H1 (cell line): ENCODE results near the gene AWAT2. TPM values are rescaled to one million over a fixed set of nuclear protein-coding genes. Genes with fewer than 3 reads are reported as not detected.

Experiments used
- CTCF ChIA-PET: fragments of 300-600 bp; sonication (Branson Sonifier 250); formaldehyde crosslinking; loops from one replicate; lab custom pipeline; 2021; ENCODE audit not compliant: partially characterized antibody; lab: Charles Lee
- POLR2A ChIA-PET: fragments of 300-600 bp; sonication (Branson Sonifier 250); formaldehyde crosslinking; loops from one replicate; lab custom pipeline; 2021; ENCODE audit warnings: inconsistent platforms; ENCODE audit not compliant: partially characterized antibody; lab: Charles Lee
- DNase-seq, 2 experiments: peaks; one replicate each; pipeline versions ENCODE4 v3.0.0 to v3.0.0-alpha.2; 2010 to 2022; ENCODE audit warnings: low spot score in 2 of 2, low read depth in 1 of 2, mixed read lengths in 1 of 2
- FAIRE-seq: peaks from 2 replicates; lab custom pipeline; 2011; peaks lifted over from hg19 to GRCh38; lab: Jason Lieb, UNC
- H2AFZ ChIP-seq: 2 replicates; pipeline ENCODE4 v1.8.1; 2012; ENCODE audit warnings: low read length, inconsistent platforms
- H2AK5ac ChIP-seq: 2 replicates; pipeline ENCODE4 v1.6.1; 2013; ENCODE audit warnings: low read depth, low read length
- H2BK120ac ChIP-seq: replicated peaks from 2 replicates; pipeline ENCODE3; 2013; ENCODE audit warnings: low read depth, low read length, inconsistent platforms
- H2BK12ac ChIP-seq: 2 replicates; pipeline ENCODE4 v1.6.1; 2013; ENCODE audit warnings: low read depth, low read length
- H2BK15ac ChIP-seq: 2 replicates; pipeline ENCODE4 v1.6.1; 2013; ENCODE audit warnings: low read length
- H2BK20ac ChIP-seq: 2 replicates; pipeline ENCODE4 v1.6.1; 2013; ENCODE audit warnings: low read length
- H2BK5ac ChIP-seq: 2 replicates; pipeline ENCODE4 v1.6.1; 2013; ENCODE audit warnings: low read depth, low read length
- H3K14ac ChIP-seq: 2 replicates; pipeline ENCODE4 v1.6.1; 2013; ENCODE audit warnings: inconsistent platforms; ENCODE audit not compliant: insufficient read length
- H3K18ac ChIP-seq: 2 replicates; pipeline ENCODE4 v1.6.1; 2013; ENCODE audit warnings: low read length; ENCODE audit errors: extremely low read depth
- H3K23ac ChIP-seq: 2 replicates; pipeline ENCODE4 v1.6.1; 2013; ENCODE audit warnings: inconsistent platforms; ENCODE audit not compliant: insufficient read length
- H3K23me2 ChIP-seq: 2 replicates; pipeline ENCODE4 v1.6.1; 2013; ENCODE audit warnings: low read depth, low read length
- H3K27ac ChIP-seq: 2 replicates; pipeline ENCODE4 v1.6.1; 2011; ENCODE audit warnings: low read depth, low read length, inconsistent platforms
- H3K27me3 ChIP-seq, 4 experiments: replicated peaks in 1 of 4; 1 replicate in 1 of 4; 2 replicates in 3 of 4; pipeline versions ENCODE4 v1.6.1 to v1.8.1; 2011 to 2013; ENCODE audit warnings: low read length in 3 of 4, mild to moderate bottlenecking in 3 of 4, inconsistent platforms in 2 of 4, mixed read lengths in 2 of 4, moderate library complexity in 1 of 4; ENCODE audit not compliant: control insufficient read depth in 3 of 4, insufficient read depth in 3 of 4; ENCODE audit errors: extremely low read depth in 1 of 4
- H3K36me3 ChIP-seq, 4 experiments: 2 replicates each; pipeline versions ENCODE4 v1.6.1 to v1.8.1; 2011 to 2013; ENCODE audit warnings: mild to moderate bottlenecking in 4 of 4, low read length in 3 of 4, moderate library complexity in 2 of 4, control low read depth in 1 of 4, inconsistent platforms in 1 of 4; ENCODE audit not compliant: insufficient read depth in 4 of 4, control insufficient read depth in 2 of 4
- H3K4ac ChIP-seq: replicated peaks from 2 replicates; pipeline ENCODE3; 2013; ENCODE audit warnings: low read length, low read depth, mixed read lengths, inconsistent platforms; ENCODE audit not compliant: insufficient read length
- H3K4me1 ChIP-seq, 4 experiments: replicated peaks in 1 of 4; 1 replicate in 1 of 4; 2 replicates in 3 of 4; pipeline versions ENCODE4 v1.6.1 to v1.8.1; 2011 to 2013; ENCODE audit warnings: low read length in 3 of 4, inconsistent platforms in 2 of 4, mixed read lengths in 1 of 4; ENCODE audit not compliant: insufficient read depth in 4 of 4, control insufficient read depth in 3 of 4
- H3K4me2 ChIP-seq, 2 experiments: 2 replicates each; pipeline versions ENCODE4 v1.6.1 to v1.8.1; 2011 to 2013; ENCODE audit warnings: low read depth in 2 of 2, low read length in 2 of 2, control low read depth in 1 of 2, inconsistent platforms in 1 of 2, mild to moderate bottlenecking in 1 of 2; ENCODE audit not compliant: insufficient read depth in 1 of 2
- H3K4me3 ChIP-seq, 4 experiments: fragments of 200-600, 300-600 bp in 1 of 4; sonication (generic), shearing (Covaris generic), sonication (Bioruptor Twin) in 1 of 4; 2 replicates each; pipeline versions ENCODE4 v1.5.1 to v1.8.1; 2011 to 2016; ENCODE audit warnings: low read length in 4 of 4, low read depth in 3 of 4, control low read depth in 2 of 4, inconsistent platforms in 2 of 4, mild to moderate bottlenecking in 2 of 4, mixed read lengths in 1 of 4, moderate library complexity in 1 of 4; ENCODE audit not compliant: insufficient read depth in 2 of 4; ENCODE audit errors: extremely low read depth in 1 of 4
- H3K56ac ChIP-seq: replicated peaks from 2 replicates; pipeline ENCODE3; 2013; ENCODE audit warnings: low read depth, mild to moderate bottlenecking, mixed read lengths, low read length, inconsistent platforms; ENCODE audit not compliant: insufficient read length
- H3K79me1 ChIP-seq: 2 replicates; pipeline ENCODE4 v1.6.1; 2013; ENCODE audit warnings: low read depth, low read length, control low read depth
- H3K79me2 ChIP-seq, 2 experiments: 2 replicates each; pipeline versions ENCODE4 v1.6.1 to v1.8.1; 2012 to 2013; ENCODE audit warnings: low read length in 2 of 2, mild to moderate bottlenecking in 2 of 2, inconsistent platforms in 1 of 2; ENCODE audit not compliant: insufficient read depth in 2 of 2, control insufficient read depth in 1 of 2
- H3K9ac ChIP-seq, 4 experiments: replicated peaks in 1 of 4; 1 replicate in 1 of 4; 2 replicates in 3 of 4; pipeline versions ENCODE4 v1.6.1 to v1.8.1; 2011 to 2013; ENCODE audit warnings: low read depth in 3 of 4, low read length in 3 of 4, control low read depth in 2 of 4, mild to moderate bottlenecking in 2 of 4, moderate library complexity in 2 of 4, inconsistent platforms in 1 of 4; ENCODE audit errors: extremely low read depth in 1 of 4
- H3K9me3 ChIP-seq, 2 experiments: 2 replicates each; pipeline versions ENCODE4 v1.6.1 to v1.8.1; 2012 to 2013; ENCODE audit warnings: mild to moderate bottlenecking in 2 of 2, moderate library complexity in 2 of 2, control low read depth in 1 of 2, inconsistent platforms in 1 of 2, low read depth in 1 of 2, low read length in 1 of 2, mixed read lengths in 1 of 2; ENCODE audit not compliant: insufficient read depth in 2 of 2
- H4K20me1 ChIP-seq, 2 experiments: replicated peaks in 1 of 2; 2 replicates each; pipeline versions ENCODE3 to v1.8.1; 2011 to 2013; ENCODE audit warnings: inconsistent platforms in 2 of 2, low read length in 2 of 2, mild to moderate bottlenecking in 1 of 2; ENCODE audit not compliant: insufficient read depth in 2 of 2, control insufficient read depth in 1 of 2
- H4K5ac ChIP-seq: 2 replicates; pipeline ENCODE4 v1.6.1; 2013; ENCODE audit warnings: low read length, low read depth, mixed read lengths, inconsistent platforms; ENCODE audit not compliant: insufficient read length
- H4K8ac ChIP-seq: 2 replicates; pipeline ENCODE4 v1.8.0; 2013; ENCODE audit warnings: mild to moderate bottlenecking, moderate library complexity, low read length, inconsistent platforms; ENCODE audit not compliant: insufficient read depth; ENCODE audit errors: extremely low read depth
- H4K91ac ChIP-seq: replicated peaks from 2 replicates; pipeline ENCODE3; 2013; ENCODE audit warnings: low read length, mixed read lengths, inconsistent platforms; ENCODE audit not compliant: insufficient read length
- BACH1 ChIP-seq: IDR thresholded peaks from 2 replicates; pipeline ENCODE4 v1.6.1; 2012; ENCODE audit warnings: low read length, improper control_type of control experiment
- HDAC2 ChIP-seq, 2 experiments: fragments of 300-600 bp in 1 of 2; sonication (generic) in 1 of 2; IDR thresholded peaks; 2 replicates each; pipeline ENCODE4 v1.6.1; 2011 to 2012; ENCODE audit warnings: low read depth in 2 of 2, low read length in 2 of 2, mild to moderate bottlenecking in 2 of 2, moderate library complexity in 2 of 2, borderline replicate concordance in 1 of 2, inconsistent platforms in 1 of 2
- KDM5A ChIP-seq: fragments of 200-600 bp; IDR thresholded peaks from 2 replicates; pipeline ENCODE4 v1.7.1; 2012; ENCODE audit warnings: mild to moderate bottlenecking, low read length, inconsistent platforms, mixed read lengths
- NANOG ChIP-seq: IDR thresholded peaks from 2 replicates; pipeline ENCODE4 v1.6.1; 2011; ENCODE audit warnings: low read length, low read depth, mild to moderate bottlenecking, inconsistent platforms; ENCODE audit not compliant: insufficient read depth, poor library complexity, severe bottlenecking
- RAD21 ChIP-seq, 2 experiments: IDR thresholded peaks in 1 of 2; conservative IDR thresholded peaks in 1 of 2; 2 replicates each; pipeline ENCODE4 v1.6.1; 2011; ENCODE audit warnings: low read depth in 2 of 2, low read length in 2 of 2, improper control_type of control experiment in 1 of 2, inconsistent platforms in 1 of 2, mild to moderate bottlenecking in 1 of 2, moderate library complexity in 1 of 2
- SAP30 ChIP-seq: fragments of 300-600 bp; sonication (generic); IDR thresholded peaks from 2 replicates; pipeline ENCODE4 v1.7.1; 2012; ENCODE audit warnings: low read length, moderate library complexity, mild to moderate bottlenecking, inconsistent platforms; ENCODE audit not compliant: insufficient read depth, insufficient replicate concordance
- WGBS, 2 experiments: shearing (Covaris generic) in 1 of 2; methylation state at CpG; one replicate each; pipeline versions ENCODE4 v1.1.6 to v1.1.7; 2013 to 2015; ENCODE audit warnings: low lambda C conversion rate in 2 of 2, mixed read lengths in 2 of 2, inconsistent platforms in 1 of 2, low coverage in 1 of 2, missing lambda C conversion rate in 1 of 2; ENCODE audit not compliant: insufficient replicate concordance in 2 of 2, insufficient coverage in 1 of 2, insufficient read length in 1 of 2; ENCODE audit errors: extremely low coverage in 1 of 2, missing lambda C conversion rate in 1 of 2; 5-methylcytosine and 5-hydroxymethylcytosine counted together
- polyA plus RNA-seq, 7 experiments: library from polyadenylated mRNA; depleted of rRNA in 3 of 7; stranded (reverse) in 5 of 7; unstranded in 2 of 7; fragments of >200 nt in 5 of 7; fragments of 200-250 nt in 2 of 7; gene quantifications; 1 replicate in 5 of 7; 2 replicates in 1 of 7; 4 replicates in 1 of 7; pipeline versions ENCODE4 v1.2.1 to v1.2.3, GENCODE V29; 2011 to 2013; ENCODE audit warnings: missing spikeins in 2 of 7, mixed read lengths in 2 of 7
- total RNA-seq: library from RNA; stranded (reverse); fragmentation: NEBNext Ultra II Directional; extraction: Animal tissue kit (Norgen Biotek cat#: 25700); gene quantifications from 2 replicates; pipeline ENCODE4 v1.2.1, GENCODE V29; 2021
- TF ChIP-seq, protein P1 (sequence below): IDR thresholded peaks from 2 replicates; pipeline ENCODE4 v1.6.1; 2012; ENCODE audit warnings: inconsistent platforms
- TF ChIP-seq, protein P2 (sequence below), 3 experiments: IDR thresholded peaks; 1 replicate in 2 of 3; 2 replicates in 1 of 3; pipeline versions ENCODE4 v1.5.1 to v1.6.1; 2011; ENCODE audit warnings: low read length in 3 of 3, mild to moderate bottlenecking in 3 of 3, inconsistent platforms in 2 of 3, low read depth in 1 of 3, moderate library complexity in 1 of 3; ENCODE audit not compliant: insufficient read depth in 1 of 3; ENCODE audit errors: control extremely low read depth in 1 of 3

AWAT2 gene
- total and polyA plus RNA-seq, 2 of the 8 experiments (the other 6 are each of a cell fraction or from before 2014, with no cell fraction given), result not detected

- H3K27me3 ChIP-seq, result no peaks in the 10 kb centered on the region
- no peak overlapping the region for H4K8ac ChIP-seq
- no peak overlapping the region for H2BK15ac ChIP-seq
- H3K4me1 ChIP-seq, result no peaks in the 10 kb centered on the region
- no peaks in the 10 kb centered on the region for H3K23me2 ChIP-seq
- no peak overlapping the region for H2BK12ac ChIP-seq
- no peak overlapping the region for H2BK120ac ChIP-seq
- no peak overlapping the region for H2BK20ac ChIP-seq
- WGBS, 2 experiments, result 96% methylated on average over 5 of the region's 5 CpGs; no CpG with 5 or more reads in 1 of the 2 experiments
- no peaks in the 10 kb centered on the region for H3K36me3 ChIP-seq
- ChIA-PET POLR2A (no interaction called here), CTCF (interaction anchor here (0.6 to 2.3 kb wide), 4 partner anchors 18 to 655 kb away, joined by 3 to 7 read pairs (median 4); no protein-coding TSS in a partner anchor)
- H3K14ac ChIP-seq, result no peak overlapping the region
- H3K18ac ChIP-seq, result no peak overlapping the region
- no peak for FAIRE-seq
- H3K4ac ChIP-seq, result no peak overlapping the region
- H4K5ac ChIP-seq, result no peak overlapping the region
- H4K91ac ChIP-seq, result no peak overlapping the region
- H3K56ac ChIP-seq, result no peak overlapping the region
- H4K20me1 ChIP-seq, result no peaks in the 10 kb centered on the region
- no peaks in the 10 kb centered on the region for H3K79me2 ChIP-seq
- no peak overlapping the region for H3K4me3 ChIP-seq
- no peak overlapping the region for H3K4me2 ChIP-seq
- no peak overlapping the region for H3K9ac ChIP-seq
- TF ChIP-seq, protein P1, sequence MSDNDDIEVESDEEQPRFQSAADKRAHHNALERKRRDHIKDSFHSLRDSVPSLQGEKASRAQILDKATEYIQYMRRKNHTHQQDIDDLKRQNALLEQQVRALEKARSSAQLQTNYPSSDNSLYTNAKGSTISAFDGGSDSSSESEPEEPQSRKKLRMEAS, result no peak
- TF ChIP-seq SAP30 (no peak), NANOG (no peak), HDAC2 (IDR thresholded peaks at IDR 0.05; ENCODE audit: borderline replicate concordance in 1 of 2, low read depth in 2 of 2, low read length in 2 of 2) (no peak), BACH1 (no peak), KDM5A (no peak), RAD21 (IDR thresholded peaks at IDR 0.05 in 1 of 2, conservative IDR thresholded peaks at IDR 0.05 in 1 of 2; ENCODE audit: low read depth in 2 of 2, low read length in 2 of 2) (no peak)
- TF ChIP-seq, protein P2, sequence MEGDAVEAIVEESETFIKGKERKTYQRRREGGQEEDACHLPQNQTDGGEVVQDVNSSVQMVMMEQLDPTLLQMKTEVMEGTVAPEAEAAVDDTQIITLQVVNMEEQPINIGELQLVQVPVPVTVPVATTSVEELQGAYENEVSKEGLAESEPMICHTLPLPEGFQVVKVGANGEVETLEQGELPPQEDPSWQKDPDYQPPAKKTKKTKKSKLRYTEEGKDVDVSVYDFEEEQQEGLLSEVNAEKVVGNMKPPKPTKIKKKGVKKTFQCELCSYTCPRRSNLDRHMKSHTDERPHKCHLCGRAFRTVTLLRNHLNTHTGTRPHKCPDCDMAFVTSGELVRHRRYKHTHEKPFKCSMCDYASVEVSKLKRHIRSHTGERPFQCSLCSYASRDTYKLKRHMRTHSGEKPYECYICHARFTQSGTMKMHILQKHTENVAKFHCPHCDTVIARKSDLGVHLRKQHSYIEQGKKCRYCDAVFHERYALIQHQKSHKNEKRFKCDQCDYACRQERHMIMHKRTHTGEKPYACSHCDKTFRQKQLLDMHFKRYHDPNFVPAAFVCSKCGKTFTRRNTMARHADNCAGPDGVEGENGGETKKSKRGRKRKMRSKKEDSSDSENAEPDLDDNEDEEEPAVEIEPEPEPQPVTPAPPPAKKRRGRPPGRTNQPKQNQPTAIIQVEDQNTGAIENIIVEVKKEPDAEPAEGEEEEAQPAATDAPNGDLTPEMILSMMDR (IDR thresholded peaks at IDR 0.05; ENCODE audit: control extremely low read depth in 1 of 3, insufficient read depth in 1 of 3, low read depth in 1 of 3, low read length in 3 of 3), result no peak
- no peak overlapping the region for H3K23ac ChIP-seq
- no peak overlapping the region for H2AFZ ChIP-seq
- H3K79me1 ChIP-seq, result no peaks in the 10 kb centered on the region
- no peak overlapping the region for H2BK5ac ChIP-seq
- no peak for DNase-seq
- no peaks in the 10 kb centered on the region for H3K9me3 ChIP-seq
- no peak overlapping the region for H3K27ac ChIP-seq
- no peak overlapping the region for H2AK5ac ChIP-seq
Observed at GRCh38 chrX:70079297-70079696, 29.6 kb upstream of the AWAT2 start.
